Eye (tissue), 1 donor: ENCODE data around the gene ALAD.
A peak's percentile ranks its signal among the peaks of the same experiment; 100 is the strongest.
"Not testable (repeated sequence)": the region's sequence is repeated elsewhere in the genome, so short reads cannot be mapped to it uniquely, and the experiment has no call there.

Experiments used
- DNase-seq: peaks from one replicate; pipeline ENCODE4 v3.0.0-alpha.2; 2015

The ALAD gene

GRCh38 chr9:113372059-113372458 is 29.0 kb downstream of the ALAD start:
- DNase-seq: no peak

- DNase-seq: no peak
Observed at GRCh38 chr9:113370806-113371325, 30.2 kb downstream of the ALAD start.

- no peak for DNase-seq
Observed at GRCh38 chr9:113369855-113370140, 31.3 kb downstream of the ALAD start.

- DNase-seq: no peak
Observed at GRCh38 chr9:113368982-113369854, 31.9 kb downstream of the ALAD start.

GRCh38 chr9:113368348-113368981 is 32.6 kb downstream of the ALAD start:
- no peak for DNase-seq

GRCh38 chr9:113365652-113366051 is 35.4 kb downstream of the ALAD start:
- DNase-seq: not testable (repeated sequence)

GRCh38 chr9:113364951-113365350 is 36.1 kb downstream of the ALAD start:
- no peak for DNase-seq

- no peak for DNase-seq
Observed at GRCh38 chr9:113363336-113363735, 37.7 kb downstream of the ALAD start.

GRCh38 chr9:113361304-113362018 is 39.6 kb downstream of the ALAD start:
- no peak for DNase-seq

- no peak for DNase-seq
Observed at GRCh38 chr9:113360242-113360842, 40.7 kb downstream of the ALAD start.

GRCh38 chr9:113359385-113359784 is 41.7 kb downstream of the ALAD start:
- DNase-seq: no peak

- no peak for DNase-seq
Observed at GRCh38 chr9:113356686-113357292, 44.3 kb downstream of the ALAD start.

- no peak for DNase-seq
Observed at GRCh38 chr9:113355040-113355596, 46.0 kb downstream of the ALAD start.

- no peak for DNase-seq
Observed at GRCh38 chr9:113352411-113352810, 48.7 kb downstream of the ALAD start.

GRCh38 chr9:113352006-113352405 is 49.1 kb downstream of the ALAD start:
- DNase-seq: no peak

GRCh38 chr9:113350937-113351336 is 50.1 kb downstream of the ALAD start:
- DNase-seq: no peak

- no peak for DNase-seq
Observed at GRCh38 chr9:113350107-113350661, 50.9 kb downstream of the ALAD start.

- peak; percentile 27 for DNase-seq
Observed at GRCh38 chr9:113349445-113350094, 51.5 kb downstream of the ALAD start, which contains the start of gene BSPRY. BSPRY (plus strand) TSS chr9:113349541; CDS start chr9:113349580, 39 bp downstream.

- peak; percentile 24 for DNase-seq
Observed at GRCh38 chr9:113349066-113349444, 52.0 kb downstream of the ALAD start.

GRCh38 chr9:113348437-113348836 is 52.6 kb downstream of the ALAD start:
- no peak for DNase-seq

GRCh38 chr9:113345671-113346070 is 55.4 kb downstream of the ALAD start:
- no peak for DNase-seq
